ENCODE results near the gene ICAM4.

The ICAM4 gene

GRCh38 chr19:10251792-10252694 lies 34.7 kb upstream of the ICAM4 start, which contains the start of gene MRPL4:
Gene MRPL4 (plus strand): TSS chr19:10252214. CDS start chr19:10252254, 40 bp downstream.
- DNase-seq (ENCODE audit: low spot score), result peak; percentile 96
- TF ChIP-seq CTCF (IDR thresholded peaks at IDR 0.05; ENCODE audit: extremely low read depth, missing control alignments), result no peak

GRCh38 chr19:10252707-10253106 lies 34.0 kb upstream of the ICAM4 start:
- no peak for TF ChIP-seq CTCF (IDR thresholded peaks at IDR 0.05; ENCODE audit: extremely low read depth, missing control alignments)
- DNase-seq (ENCODE audit: low spot score), result no peak

GRCh38 chr19:10254244-10254643 lies 32.5 kb upstream of the ICAM4 start:
- TF ChIP-seq CTCF (IDR thresholded peaks at IDR 0.05; ENCODE audit: extremely low read depth, missing control alignments), result no peak
- DNase-seq (ENCODE audit: low spot score), result no peak

- TF ChIP-seq CTCF (IDR thresholded peaks at IDR 0.05; ENCODE audit: extremely low read depth, missing control alignments), result no peak
- DNase-seq (ENCODE audit: low spot score), result no peak
Observed at GRCh38 chr19:10255358-10255757, 31.4 kb upstream of the ICAM4 start.

DNA sequence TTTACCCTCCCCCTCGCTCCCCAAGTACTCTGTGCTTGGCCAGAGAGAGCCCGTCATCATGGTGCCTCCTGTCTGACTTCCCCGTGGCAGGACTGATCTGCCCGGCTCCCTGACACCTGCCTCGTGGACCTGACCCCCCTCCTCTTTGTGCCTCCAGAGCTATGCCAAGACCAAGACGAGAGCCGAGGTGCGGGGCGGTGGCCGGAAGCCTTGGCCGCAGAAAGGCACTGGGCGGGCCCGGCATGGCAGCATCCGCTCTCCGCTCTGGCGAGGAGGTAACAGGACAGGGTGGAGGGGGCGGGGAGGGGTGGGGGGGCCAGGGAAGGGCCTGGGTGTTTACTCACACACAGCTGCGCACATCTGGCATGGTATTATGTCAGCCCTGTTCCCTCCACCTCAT lies 30.2 kb upstream of the ICAM4 start:
- no peak for TF ChIP-seq CTCF (IDR thresholded peaks at IDR 0.05; ENCODE audit: extremely low read depth, missing control alignments)

GRCh38 chr19:10256970-10257615 lies 29.7 kb upstream of the ICAM4 start:
- TF ChIP-seq CTCF (IDR thresholded peaks at IDR 0.05; ENCODE audit: extremely low read depth, missing control alignments), result no peak
- DNase-seq (ENCODE audit: low spot score), result no peak

More for the DNA sequence above, 30.2 kb upstream of the ICAM4 start:
- no peak for DNase-seq (ENCODE audit: low spot score)

GRCh38 chr19:10258080-10258710 lies 28.6 kb upstream of the ICAM4 start:
- TF ChIP-seq CTCF (IDR thresholded peaks at IDR 0.05; ENCODE audit: extremely low read depth, missing control alignments), result no peak
- no peak for DNase-seq (ENCODE audit: low spot score)

Measured in GM20000 (cell line).